Lung (tissue), 12 donors: ENCODE results near the gene PPHLN1. TPM values are rescaled to one million over a fixed set of nuclear protein-coding genes. Genes with fewer than 3 reads are reported as not detected.

Experiments
- ATAC-seq: fragments of 200-7000 bp; cut with Tn5 transposase; one replicate; pipeline ENCODE4 v1.9.1; 2020; ENCODE audit warnings: moderate number of reproducible peaks; ENCODE audit not compliant: insufficient read depth, low FRiP score
- DNase-seq, 3 donors: peaks; one replicate each; pipeline ENCODE4 v3.0.0-alpha.2; 2013 to 2017
- H3K27ac ChIP-seq, 2 donors: one replicate each; pipeline ENCODE4 v1.5.1; 2013; ENCODE audit warnings: mild to moderate bottlenecking in 2 of 2, moderate library complexity in 2 of 2, control low read depth in 1 of 2, inconsistent platforms in 1 of 2, low read depth in 1 of 2, low read length in 1 of 2
- H3K27me3 ChIP-seq, 3 donors: one replicate each; pipeline ENCODE4 v1.5.1; 2013; ENCODE audit warnings: low read length in 2 of 3; ENCODE audit not compliant: control insufficient read depth in 3 of 3, insufficient read depth in 3 of 3
- H3K36me3 ChIP-seq, 4 donors: one replicate each; pipeline ENCODE4 v1.5.1; 2013; ENCODE audit warnings: low read length in 4 of 4, mild to moderate bottlenecking in 1 of 4, moderate library complexity in 1 of 4; ENCODE audit not compliant: control insufficient read depth in 4 of 4, insufficient read depth in 4 of 4
- H3K4me1 ChIP-seq, 5 donors: one replicate each; pipeline ENCODE4 v1.5.1; 2013; ENCODE audit warnings: low read length in 5 of 5, mild to moderate bottlenecking in 2 of 5, moderate library complexity in 1 of 5; ENCODE audit not compliant: control insufficient read depth in 5 of 5, insufficient read depth in 5 of 5
- H3K4me3 ChIP-seq: one replicate; pipeline ENCODE4 v1.5.1; 2013; ENCODE audit warnings: mild to moderate bottlenecking, control low read depth, moderate library complexity
- H3K9ac ChIP-seq, 2 donors: one replicate each; pipeline ENCODE4 v1.5.1; 2013; ENCODE audit warnings: low read length in 2 of 2, control low read depth in 1 of 2; ENCODE audit not compliant: insufficient read depth in 1 of 2
- H3K9me3 ChIP-seq, 4 donors: one replicate each; pipeline ENCODE4 v1.5.1; 2013; ENCODE audit warnings: low read length in 3 of 4, mild to moderate bottlenecking in 1 of 4, moderate library complexity in 1 of 4; ENCODE audit not compliant: control insufficient read depth in 4 of 4, insufficient read depth in 3 of 4
- whole genome bisulfite sequencing, 2 donors: extraction: QIAGEN DNeasy Blood & Tissue Kit; methylation state at CpG; one replicate each; pipeline ENCODE4 v1.1.7; 2013; 5-methylcytosine and 5-hydroxymethylcytosine counted together
- polyA plus RNA-seq, 2 donors: library from polyadenylated mRNA; stranded (reverse); fragments of 200-250 nt; gene quantifications; one replicate each; pipeline ENCODE4 v1.2.1, GENCODE V29; 2013
- total RNA-seq, 2 donors: library from RNA; depleted of rRNA in 1 of 2; stranded (reverse); fragments of >200 nt in 1 of 2; gene quantifications; one replicate each; pipeline ENCODE4 v1.2.1, GENCODE V29; 2014 to 2021
- TF ChIP-seq, protein P1 (sequence below): IDR thresholded peaks from 2 replicates; pipeline ENCODE4 v1.5.1; 2012; ENCODE audit warnings: mild to moderate bottlenecking; ENCODE audit errors: control extremely low read depth, extremely low read depth
- donor health status: control.
- donor health status: control.
- donor health status: Bipolar disorder and iron deficiency.
- donor health status: healthy.
- donor health status: DM: yes; HTN: yes; CAD: no.

The PPHLN1 gene
- total and polyA plus RNA-seq, 4 donors, result 26.5 to 72.5 (median 34.3) TPM

DNA sequence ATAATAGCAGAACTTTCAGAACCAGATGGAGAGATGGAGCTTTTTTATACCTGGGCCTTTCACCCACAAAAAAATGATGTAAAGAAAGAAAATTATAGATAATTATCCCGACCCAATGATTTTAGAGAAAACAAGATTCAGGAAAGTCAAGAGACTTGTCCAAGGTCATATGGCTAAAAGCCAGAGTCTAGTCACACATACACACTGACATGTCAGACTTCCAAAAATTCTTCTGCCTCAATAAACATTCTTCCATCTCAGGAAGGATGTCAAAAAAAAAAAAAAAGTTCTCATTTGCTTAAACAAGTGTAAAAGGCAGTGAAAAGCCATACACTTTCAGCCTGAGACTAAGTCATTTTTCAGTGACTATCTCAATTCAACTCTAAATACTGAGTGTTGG is 147.6 kb downstream of the PPHLN1 start:
- Histone ChIP-seq H3K4me3 (no peak overlapping the region), H3K4me1 (peaks cover 0 to 28% (median 0%) of the 10 kb centered on the region in 5 donors), H3K9me3 (no peaks in the 10 kb centered on the region), H3K27me3 (no peaks in the 10 kb centered on the region), H3K27ac (no peak overlapping the region), H3K9ac (no peak overlapping the region), H3K36me3 (peaks cover under 1 to 13% (median 7%) of the 10 kb centered on the region in 4 donors)
- no peak for ATAC-seq
- TF ChIP-seq, protein P1, sequence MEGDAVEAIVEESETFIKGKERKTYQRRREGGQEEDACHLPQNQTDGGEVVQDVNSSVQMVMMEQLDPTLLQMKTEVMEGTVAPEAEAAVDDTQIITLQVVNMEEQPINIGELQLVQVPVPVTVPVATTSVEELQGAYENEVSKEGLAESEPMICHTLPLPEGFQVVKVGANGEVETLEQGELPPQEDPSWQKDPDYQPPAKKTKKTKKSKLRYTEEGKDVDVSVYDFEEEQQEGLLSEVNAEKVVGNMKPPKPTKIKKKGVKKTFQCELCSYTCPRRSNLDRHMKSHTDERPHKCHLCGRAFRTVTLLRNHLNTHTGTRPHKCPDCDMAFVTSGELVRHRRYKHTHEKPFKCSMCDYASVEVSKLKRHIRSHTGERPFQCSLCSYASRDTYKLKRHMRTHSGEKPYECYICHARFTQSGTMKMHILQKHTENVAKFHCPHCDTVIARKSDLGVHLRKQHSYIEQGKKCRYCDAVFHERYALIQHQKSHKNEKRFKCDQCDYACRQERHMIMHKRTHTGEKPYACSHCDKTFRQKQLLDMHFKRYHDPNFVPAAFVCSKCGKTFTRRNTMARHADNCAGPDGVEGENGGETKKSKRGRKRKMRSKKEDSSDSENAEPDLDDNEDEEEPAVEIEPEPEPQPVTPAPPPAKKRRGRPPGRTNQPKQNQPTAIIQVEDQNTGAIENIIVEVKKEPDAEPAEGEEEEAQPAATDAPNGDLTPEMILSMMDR, result no peak
- WGBS, 2 donors, result 48 to 73% methylated on average over 1 of the region's 1 CpG
- no peak for DNase-seq

DNA sequence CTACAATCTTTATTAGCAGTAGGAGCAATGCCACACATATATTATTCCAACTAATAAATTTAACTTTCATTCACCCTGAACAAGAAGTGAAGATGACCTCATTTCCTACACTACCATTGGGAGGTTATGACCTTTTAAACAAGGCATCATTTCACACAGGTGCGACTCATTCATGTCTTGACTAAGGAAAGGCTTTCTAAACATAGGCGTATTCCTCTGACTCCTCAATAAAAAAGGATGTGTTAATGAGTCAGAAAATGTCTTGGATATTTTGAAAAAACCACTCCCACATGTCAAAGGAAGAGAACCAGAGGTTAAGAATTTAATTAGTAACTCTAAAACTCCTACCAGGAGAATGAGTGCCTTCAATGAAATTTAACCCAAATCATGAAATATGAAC is 148.4 kb downstream of the PPHLN1 start:
- Histone ChIP-seq H3K4me1 (peaks cover 0 to 27% (median 0%) of the 10 kb centered on the region in 5 donors), H3K27ac (no peak overlapping the region), H3K9me3 (no peaks in the 10 kb centered on the region), H3K9ac (no peak overlapping the region), H3K27me3 (no peaks in the 10 kb centered on the region), H3K4me3 (no peak overlapping the region), H3K36me3 (peaks cover 0 to 5% (median 3%) of the 10 kb centered on the region in 4 donors)
- 66 to 71% methylated on average over 2 of the region's 2 CpGs for WGBS, 2 donors
- ATAC-seq (peak; percentile 50), DNase-seq (no peak)
- TF ChIP-seq, protein P1, result no peak

DNA sequence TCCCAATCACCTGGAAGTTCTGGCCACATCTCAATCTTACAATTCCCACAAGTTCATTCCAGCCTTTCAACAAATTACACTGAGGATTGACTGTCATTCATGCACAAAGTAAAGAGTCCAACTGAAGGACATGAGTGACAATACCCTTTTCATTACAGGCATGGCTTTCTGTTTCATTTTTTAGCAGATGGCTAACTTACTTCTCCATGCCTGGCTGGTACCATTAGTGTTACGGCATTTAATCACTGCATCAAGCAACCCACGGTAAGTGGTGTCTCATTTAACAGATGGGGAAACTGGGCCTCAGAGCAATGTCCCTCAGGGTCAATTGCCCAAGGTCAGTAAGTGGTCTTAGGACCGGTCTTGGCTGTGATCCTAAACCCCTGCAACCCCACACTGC is 149.1 kb downstream of the PPHLN1 start:
- Histone ChIP-seq H3K9ac (no peak overlapping the region), H3K4me1 (peaks cover 0 to 31% (median 0%) of the 10 kb centered on the region in 5 donors), H3K27ac (no peak overlapping the region), H3K36me3 (peaks cover 0 to 3% (median 2%) of the 10 kb centered on the region in 4 donors), H3K27me3 (no peaks in the 10 kb centered on the region), H3K4me3 (no peak overlapping the region), H3K9me3 (no peaks in the 10 kb centered on the region)
- DNase-seq (no peak), ATAC-seq (no peak)
- TF ChIP-seq, protein P1, result no peak
- 80 to 83% methylated on average over 3 of the region's 3 CpGs for WGBS, 2 donors

DNA sequence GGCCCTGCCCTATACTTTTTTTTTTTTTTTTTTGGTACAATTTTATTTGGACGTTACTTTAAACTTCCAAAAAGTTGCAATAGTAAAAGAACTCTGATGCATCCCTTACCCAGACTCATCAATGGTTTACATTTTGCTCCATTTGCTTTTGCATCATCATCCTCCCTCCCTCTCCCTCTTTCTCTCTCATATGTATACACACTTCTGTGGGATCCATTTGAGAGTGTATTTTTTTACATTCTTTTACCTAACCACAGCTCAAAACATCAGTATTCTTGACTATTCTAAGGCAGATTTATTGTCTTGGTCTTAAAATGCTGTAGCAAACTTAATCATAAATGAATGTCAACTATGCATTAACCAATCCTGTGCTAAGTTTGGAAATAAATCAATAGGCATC is 152.0 kb downstream of the PPHLN1 start:
- Histone ChIP-seq H3K27me3 (no peaks in the 10 kb centered on the region), H3K27ac (no peak overlapping the region), H3K4me1 (peaks cover 2 to 38% (median 14%) of the 10 kb centered on the region in 5 donors), H3K9me3 (no peaks in the 10 kb centered on the region), H3K4me3 (no peak overlapping the region), H3K9ac (no peak overlapping the region), H3K36me3 (peaks cover 0 to 2% (median 0%) of the 10 kb centered on the region in 4 donors)
- TF ChIP-seq, protein P1, result no peak
- no peak for ATAC-seq
- WGBS, 2 donors, result 62 to 83% methylated on average over 1 of the region's 1 CpG
- no peak for DNase-seq
